ENCODE results near the gene ELOA. TPM values are rescaled to one million over a fixed set of nuclear protein-coding genes. Genes with fewer than 3 reads are reported as not detected.

ELOA gene
- total and polyA plus RNA-seq, 9 of the 15 experiments (the other 6 are each of a cell fraction or from before 2014, with no cell fraction given) = 31.9 to 98.6 (median 61.3) TPM

GRCh38 chr1:23742670-23743286 is 493 bp upstream of the ELOA start (continued):
- TF ChIP-seq, protein P1, sequence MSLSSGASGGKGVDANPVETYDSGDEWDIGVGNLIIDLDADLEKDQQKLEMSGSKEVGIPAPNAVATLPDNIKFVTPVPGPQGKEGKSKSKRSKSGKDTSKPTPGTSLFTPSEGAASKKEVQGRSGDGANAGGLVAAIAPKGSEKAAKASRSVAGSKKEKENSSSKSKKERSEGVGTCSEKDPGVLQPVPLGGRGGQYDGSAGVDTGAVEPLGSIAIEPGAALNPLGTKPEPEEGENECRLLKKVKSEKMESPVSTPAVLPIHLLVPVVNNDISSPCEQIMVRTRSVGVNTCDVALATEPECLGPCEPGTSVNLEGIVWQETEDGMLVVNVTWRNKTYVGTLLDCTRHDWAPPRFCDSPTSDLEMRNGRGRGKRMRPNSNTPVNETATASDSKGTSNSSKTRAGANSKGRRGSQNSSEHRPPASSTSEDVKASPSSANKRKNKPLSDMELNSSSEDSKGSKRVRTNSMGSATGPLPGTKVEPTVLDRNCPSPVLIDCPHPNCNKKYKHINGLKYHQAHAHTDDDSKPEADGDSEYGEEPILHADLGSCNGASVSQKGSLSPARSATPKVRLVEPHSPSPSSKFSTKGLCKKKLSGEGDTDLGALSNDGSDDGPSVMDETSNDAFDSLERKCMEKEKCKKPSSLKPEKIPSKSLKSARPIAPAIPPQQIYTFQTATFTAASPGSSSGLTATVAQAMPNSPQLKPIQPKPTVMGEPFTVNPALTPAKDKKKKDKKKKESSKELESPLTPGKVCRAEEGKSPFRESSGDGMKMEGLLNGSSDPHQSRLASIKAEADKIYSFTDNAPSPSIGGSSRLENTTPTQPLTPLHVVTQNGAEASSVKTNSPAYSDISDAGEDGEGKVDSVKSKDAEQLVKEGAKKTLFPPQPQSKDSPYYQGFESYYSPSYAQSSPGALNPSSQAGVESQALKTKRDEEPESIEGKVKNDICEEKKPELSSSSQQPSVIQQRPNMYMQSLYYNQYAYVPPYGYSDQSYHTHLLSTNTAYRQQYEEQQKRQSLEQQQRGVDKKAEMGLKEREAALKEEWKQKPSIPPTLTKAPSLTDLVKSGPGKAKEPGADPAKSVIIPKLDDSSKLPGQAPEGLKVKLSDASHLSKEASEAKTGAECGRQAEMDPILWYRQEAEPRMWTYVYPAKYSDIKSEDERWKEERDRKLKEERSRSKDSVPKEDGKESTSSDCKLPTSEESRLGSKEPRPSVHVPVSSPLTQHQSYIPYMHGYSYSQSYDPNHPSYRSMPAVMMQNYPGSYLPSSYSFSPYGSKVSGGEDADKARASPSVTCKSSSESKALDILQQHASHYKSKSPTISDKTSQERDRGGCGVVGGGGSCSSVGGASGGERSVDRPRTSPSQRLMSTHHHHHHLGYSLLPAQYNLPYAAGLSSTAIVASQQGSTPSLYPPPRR (CRISPR knock-in tag; IDR thresholded peaks at IDR 0.05; ENCODE audit: borderline replicate concordance) = no peak
- TF ChIP-seq ZKSCAN1 (IDR thresholded peaks at IDR 0.05; ENCODE audit: low read depth, low read length) (no peak), HIVEP1 (CRISPR knock-in tag; IDR thresholded peaks at IDR 0.05) (no peak), FOXM1 (IDR thresholded peaks at IDR 0.05; ENCODE audit: low read depth) (no peak), FOXM1 (CRISPR knock-in tag; IDR thresholded peaks at IDR 0.05; ENCODE audit: low read depth) (no peak), TCF15 (CRISPR knock-in tag; IDR thresholded peaks at IDR 0.05) (no peak), E2F6 (IDR thresholded peaks at IDR 0.05; ENCODE audit: borderline replicate concordance in 1 of 2, extremely low read depth in 1 of 2, insufficient read depth in 1 of 2, insufficient read length in 1 of 2, low read depth in 1 of 2, low read length in 1 of 2, poor library complexity in 1 of 2, severe bottlenecking in 1 of 2) (peak in 1 of 2 experiments; percentile 42), EHMT2 (IDR thresholded peaks at IDR 0.05) (no peak), SRSF9 (IDR thresholded peaks at IDR 0.05; ENCODE audit: borderline replicate concordance, low read depth, low read length) (no peak), TGIF2 (CRISPR knock-in tag; IDR thresholded peaks at IDR 0.05) (no peak), ZNF232 (CRISPR knock-in tag; IDR thresholded peaks at IDR 0.05) (no peak), TAF15 (IDR thresholded peaks at IDR 0.05; ENCODE audit: low read depth, low read length) (no peak), ZNF79 (CRISPR knock-in tag; IDR thresholded peaks at IDR 0.05; ENCODE audit: low read depth) (no peak), TRIM28 (IDR thresholded peaks at IDR 0.05) (no peak), ARID2 (IDR thresholded peaks at IDR 0.05) (no peak), CREB5 (CRISPR knock-in tag; IDR thresholded peaks at IDR 0.05) (no peak), ZNF134 (CRISPR knock-in tag; conservative IDR thresholded peaks at IDR 0.05) (no peak), SIN3B (IDR thresholded peaks at IDR 0.05; ENCODE audit: low read depth) (no peak), KDM5B (IDR thresholded peaks at IDR 0.05; ENCODE audit: insufficient replicate concordance, low read depth, low read length) (no peak), ZKSCAN3 (CRISPR knock-in tag; IDR thresholded peaks at IDR 0.05) (no peak), RAD21 (CRISPR knock-in tag; conservative IDR thresholded peaks at IDR 0.05 in 1 of 2, IDR thresholded peaks at IDR 0.05 in 1 of 2) (no peak), PHF20 (IDR thresholded peaks at IDR 0.05; ENCODE audit: partially characterized antibody) (no peak)

Data from K562 (cell line).